Suprapubic skin (tissue), 4 donors: ENCODE data around the gene CDK5RAP1. TPM values are rescaled to one million over a fixed set of nuclear protein-coding genes. Genes with fewer than 3 reads are reported as not detected.

ENCODE experiments used
- DNase-seq, 2 donors: peaks; one replicate each; pipeline ENCODE4 v3.0.0-alpha.2; 2019; ENCODE audit warnings: low spot score in 2 of 2
- H3K27ac ChIP-seq: fragments of 200-600 bp; sonication (generic); one replicate; pipeline ENCODE4 v1.5.1; 2019
- H3K27me3 ChIP-seq: fragments of 200-600 bp; sonication (generic); one replicate; pipeline ENCODE4 v1.5.1; 2019
- H3K36me3 ChIP-seq: fragments of 200-600 bp; sonication (generic); one replicate; pipeline ENCODE4 v1.5.1; 2019
- H3K4me1 ChIP-seq: fragments of 200-600 bp; sonication (generic); one replicate; pipeline ENCODE4 v1.5.1; 2019
- H3K4me3 ChIP-seq: fragments of 200-600 bp; sonication (generic); one replicate; pipeline ENCODE4 v1.5.1; 2019; ENCODE audit warnings: mild to moderate bottlenecking
- H3K9me3 ChIP-seq: fragments of 200-600 bp; sonication (generic); one replicate; pipeline ENCODE4 v1.5.1; 2019
- CTCF ChIP-seq, 2 donors: fragments of 200-600 bp in 1 of 2; fragments of 450-650 bp in 1 of 2; sonication (generic) in 1 of 2; IDR thresholded peaks; one replicate each; pipeline ENCODE4 v1.5.1; 2016 to 2019; ENCODE audit warnings: antibody characterized with exemption in 2 of 2, mild to moderate bottlenecking in 1 of 2, moderate library complexity in 1 of 2
- EP300 ChIP-seq: sonication (generic); formaldehyde crosslinking; IDR thresholded peaks from one replicate; pipeline ENCODE4 v1.6.1; 2017; ENCODE audit warnings: antibody characterized with exemption
- POLR2A ChIP-seq, 2 donors: fragments of 450-650 bp; IDR thresholded peaks; one replicate each; pipeline ENCODE4 v1.6.1; 2017; ENCODE audit warnings: antibody characterized with exemption in 2 of 2, mild to moderate bottlenecking in 2 of 2, moderate library complexity in 2 of 2
- POLR2AphosphoS5 ChIP-seq, 3 donors: sonication (generic); formaldehyde crosslinking; IDR thresholded peaks; one replicate each; pipeline ENCODE4 v1.6.1; 2017; ENCODE audit warnings: antibody characterized with exemption in 3 of 3
- WGBS: methylation state at CpG from one replicate; pipeline ENCODE4 v1.1.5; 2018; 5-methylcytosine and 5-hydroxymethylcytosine counted together
- total RNA-seq, 4 donors: library from RNA; depleted of rRNA; stranded (reverse); fragments of >200 nt; gene quantifications; one replicate each; pipeline ENCODE4 v1.1.0, GENCODE V29; 2016

CDK5RAP1 gene
- total RNA-seq, 4 donors from 2014 or later, result 23.1 to 75.7 (median 27.3) TPM

GRCh38 chr20:33386673-33387072, 14.6 kb downstream of the CDK5RAP1 start:
- Histone ChIP-seq H3K9me3 (no peaks in the 10 kb centered on the region), H3K4me1 (no peaks in the 10 kb centered on the region), H3K27me3 (no peaks in the 10 kb centered on the region), H3K4me3 (no peak overlapping the region), H3K36me3 (peaks cover 83% of the 10 kb centered on the region), H3K27ac (no peak overlapping the region)
- TF ChIP-seq POLR2AphosphoS5 (IDR thresholded peaks at IDR 0.05) (no peak), POLR2A (IDR thresholded peaks at IDR 0.05) (no peak), CTCF (IDR thresholded peaks at IDR 0.05) (no peak), EP300 (no peak)
- no peak for DNase-seq
- 100% methylated on average over 1 of the region's 1 CpG for WGBS

- H3K9me3 ChIP-seq, result no peaks in the 10 kb centered on the region
Observed at GRCh38 chr20:33377366-33377765, 24.0 kb downstream of the CDK5RAP1 start.

GRCh38 chr20:33373735-33374605, 27.3 kb downstream of the CDK5RAP1 start:
- Histone ChIP-seq H3K9me3 (no peaks in the 10 kb centered on the region), H3K4me1 (no peaks in the 10 kb centered on the region), H3K36me3 (peaks cover 79% of the 10 kb centered on the region), H3K27me3 (no peaks in the 10 kb centered on the region), H3K4me3 (no peak overlapping the region), H3K27ac (no peak overlapping the region)
- no peak for DNase-seq
- whole genome bisulfite sequencing, result 90% methylated on average over 4 of the region's 4 CpGs
- no peak for TF ChIP-seq POLR2AphosphoS5 (IDR thresholded peaks at IDR 0.05)

More at GRCh38 chr20:33377366-33377765, 24.0 kb downstream of the CDK5RAP1 start:
- H3K4me3 ChIP-seq, result no peak overlapping the region
- 95% methylated on average over 2 of the region's 2 CpGs for WGBS
- no peak for DNase-seq
- no peaks in the 10 kb centered on the region for H3K27me3 ChIP-seq
- no peak overlapping the region for H3K27ac ChIP-seq
- no peaks in the 10 kb centered on the region for H3K4me1 ChIP-seq
- H3K36me3 ChIP-seq, result peaks cover 72% of the 10 kb centered on the region
- no peak for TF ChIP-seq POLR2AphosphoS5 (IDR thresholded peaks at IDR 0.05)
- no peak for TF ChIP-seq CTCF (IDR thresholded peaks at IDR 0.05)
- TF ChIP-seq EP300, result no peak
- no peak for TF ChIP-seq POLR2A (IDR thresholded peaks at IDR 0.05)

- Histone ChIP-seq H3K4me1 (no peaks in the 10 kb centered on the region), H3K9me3 (no peaks in the 10 kb centered on the region), H3K27me3 (no peaks in the 10 kb centered on the region), H3K27ac (no peak overlapping the region), H3K4me3 (no peak overlapping the region), H3K36me3 (peaks cover 78% of the 10 kb centered on the region)
- WGBS, result 92% methylated on average over 3 of the region's 4 CpGs
- TF ChIP-seq POLR2A (IDR thresholded peaks at IDR 0.05) (no peak), EP300 (no peak), POLR2AphosphoS5 (IDR thresholded peaks at IDR 0.05) (no peak), CTCF (IDR thresholded peaks at IDR 0.05) (no peak)
- DNase-seq, result no peak
Observed at GRCh38 chr20:33372993-33373441, 28.3 kb downstream of the CDK5RAP1 start.

- WGBS, result 93% methylated on average over 8 of the region's 8 CpGs
- no peaks in the 10 kb centered on the region for H3K9me3 ChIP-seq
- H3K36me3 ChIP-seq, result peaks cover 90% of the 10 kb centered on the region
- no peaks in the 10 kb centered on the region for H3K27me3 ChIP-seq
- no peak for TF ChIP-seq EP300
- no peak for TF ChIP-seq POLR2A (IDR thresholded peaks at IDR 0.05)
- no peak for TF ChIP-seq CTCF (IDR thresholded peaks at IDR 0.05)
- TF ChIP-seq POLR2AphosphoS5 (IDR thresholded peaks at IDR 0.05), result no peak
- no peak overlapping the region for H3K4me3 ChIP-seq
- H3K27ac ChIP-seq, result no peak overlapping the region
- H3K4me1 ChIP-seq, result no peaks in the 10 kb centered on the region
- DNase-seq, result no peak
Observed at GRCh38 chr20:33370291-33370690, 31.0 kb downstream of the CDK5RAP1 start.
